ENCODE results near the gene IMP4. TPM values are rescaled to one million over a fixed set of nuclear protein-coding genes. Genes with fewer than 3 reads are reported as not detected.

IMP4 gene
- total RNA-seq, 2 experiments from 2014 or later: 81.7 to 88.1 TPM

DNA sequence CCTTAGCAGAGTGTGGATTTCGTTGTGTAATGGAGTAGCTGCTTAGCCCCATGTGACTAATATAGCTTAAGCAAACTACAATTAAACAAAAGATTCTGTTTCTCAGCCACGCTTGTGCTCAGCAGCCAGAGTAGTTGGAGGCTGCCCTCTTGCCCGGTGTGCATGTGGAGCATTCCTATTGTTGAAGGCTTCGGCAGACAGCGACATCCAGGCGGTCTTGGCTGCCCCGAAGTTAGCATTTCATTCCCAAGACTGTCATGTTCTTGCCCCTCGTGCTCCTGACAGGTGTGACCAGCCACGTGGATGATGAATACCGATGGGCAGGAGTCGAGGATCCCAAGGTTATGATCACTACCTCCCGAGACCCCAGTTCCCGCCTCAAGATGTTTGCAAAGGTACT lies 2.4 kb downstream of the IMP4 start:
- Histone ChIP-seq H3K27ac (ENCODE audit: low read depth in 1 of 2, low read length in 2 of 2) (no peak overlapping the region), H3K36me3 (ENCODE audit: insufficient read depth, low read length) (peaks cover 47% of the 10 kb centered on the region), H3K4me3 (ENCODE audit: low read length) (no peak overlapping the region), H3K4me1 (ENCODE audit: insufficient read depth, low read length) (peaks cover 34% of the 10 kb centered on the region), H3K9me3 (ENCODE audit: control insufficient read depth in 1 of 2, insufficient read depth in 1 of 2, low read length in 2 of 2) (no peaks in the 10 kb centered on the region), H3K27me3 (ENCODE audit: control insufficient read depth in 1 of 2, insufficient read depth in 2 of 2, low read length in 2 of 2) (no peaks in the 10 kb centered on the region)
- ChIA-PET CTCF (no interaction called here), POLR2A (no interaction called here)
- no peak for ATAC-seq (ENCODE audit: poor library complexity)
- peak overlapping the region; percentile 93 for H3K4me3 Mint-ChIP-seq
- no peaks in the 10 kb centered on the region for H3K27me3 Mint-ChIP-seq
- H3K27ac Mint-ChIP-seq: no peak overlapping the region
- intact Hi-C loops (cut with DNase I, micrococcal nuclease): loop anchor here in 1 of 2 experiments (10.0 kb wide), 1 partner anchor 760 kb away; the partner anchor contains the start of gene PLEKHB2
- no peak for DNase-seq
- H3K9me3 Mint-ChIP-seq: no peaks in the 10 kb centered on the region
- TF ChIP-seq, protein P1, sequence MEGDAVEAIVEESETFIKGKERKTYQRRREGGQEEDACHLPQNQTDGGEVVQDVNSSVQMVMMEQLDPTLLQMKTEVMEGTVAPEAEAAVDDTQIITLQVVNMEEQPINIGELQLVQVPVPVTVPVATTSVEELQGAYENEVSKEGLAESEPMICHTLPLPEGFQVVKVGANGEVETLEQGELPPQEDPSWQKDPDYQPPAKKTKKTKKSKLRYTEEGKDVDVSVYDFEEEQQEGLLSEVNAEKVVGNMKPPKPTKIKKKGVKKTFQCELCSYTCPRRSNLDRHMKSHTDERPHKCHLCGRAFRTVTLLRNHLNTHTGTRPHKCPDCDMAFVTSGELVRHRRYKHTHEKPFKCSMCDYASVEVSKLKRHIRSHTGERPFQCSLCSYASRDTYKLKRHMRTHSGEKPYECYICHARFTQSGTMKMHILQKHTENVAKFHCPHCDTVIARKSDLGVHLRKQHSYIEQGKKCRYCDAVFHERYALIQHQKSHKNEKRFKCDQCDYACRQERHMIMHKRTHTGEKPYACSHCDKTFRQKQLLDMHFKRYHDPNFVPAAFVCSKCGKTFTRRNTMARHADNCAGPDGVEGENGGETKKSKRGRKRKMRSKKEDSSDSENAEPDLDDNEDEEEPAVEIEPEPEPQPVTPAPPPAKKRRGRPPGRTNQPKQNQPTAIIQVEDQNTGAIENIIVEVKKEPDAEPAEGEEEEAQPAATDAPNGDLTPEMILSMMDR (IDR thresholded peaks at IDR 0.05): no peak
- peaks cover 40% of the 10 kb centered on the region for H3K4me1 Mint-ChIP-seq (ENCODE audit: low read depth)
- peaks cover 73% of the 10 kb centered on the region for H3K36me3 Mint-ChIP-seq (ENCODE audit: low read depth)

DNA sequence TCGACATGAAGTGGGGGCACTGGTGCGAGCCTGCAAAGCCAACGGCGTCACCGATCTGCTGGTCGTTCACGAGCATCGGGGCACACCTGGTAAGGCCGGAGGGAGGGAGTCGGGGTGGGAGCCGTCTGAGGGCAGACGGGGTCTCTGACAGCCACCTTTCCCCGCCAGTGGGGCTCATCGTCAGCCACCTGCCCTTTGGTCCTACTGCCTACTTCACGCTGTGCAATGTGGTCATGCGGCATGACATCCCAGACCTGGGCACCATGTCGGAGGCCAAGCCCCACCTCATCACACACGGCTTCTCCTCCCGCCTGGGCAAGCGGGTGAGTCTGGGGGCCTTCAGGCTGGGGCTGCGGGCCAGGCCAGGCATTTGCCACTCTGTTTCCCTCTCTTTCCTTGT lies 2.9 kb downstream of the IMP4 start:
- Histone ChIP-seq H3K9me3 (ENCODE audit: control insufficient read depth in 1 of 2, insufficient read depth in 1 of 2, low read length in 2 of 2) (no peaks in the 10 kb centered on the region), H3K4me1 (ENCODE audit: insufficient read depth, low read length) (peaks cover 30% of the 10 kb centered on the region), H3K27me3 (ENCODE audit: control insufficient read depth in 1 of 2, insufficient read depth in 2 of 2, low read length in 2 of 2) (no peaks in the 10 kb centered on the region), H3K36me3 (ENCODE audit: insufficient read depth, low read length) (peaks cover 42% of the 10 kb centered on the region), H3K27ac (ENCODE audit: low read depth in 1 of 2, low read length in 2 of 2) (no peak overlapping the region), H3K4me3 (ENCODE audit: low read length) (no peak overlapping the region)
- TF ChIP-seq, protein P1 (IDR thresholded peaks at IDR 0.05): no peak
- Mint-ChIP-seq H3K9me3 (no peaks in the 10 kb centered on the region), H3K4me1 (ENCODE audit: low read depth) (peaks cover 35% of the 10 kb centered on the region), H3K36me3 (ENCODE audit: low read depth) (peaks cover 67% of the 10 kb centered on the region), H3K27ac (no peak overlapping the region), H3K4me3 (peak overlapping the region; percentile 50), H3K27me3 (no peaks in the 10 kb centered on the region)
- no peak for DNase-seq
- CTCF ChIA-PET: no interaction called here
- intact Hi-C loops (cut with DNase I, micrococcal nuclease): loop anchor here in 1 of 2 experiments (10.0 kb wide), 1 partner anchor 759 kb away; the partner anchor contains the start of gene PLEKHB2
- POLR2A ChIA-PET: no interaction called here
- ATAC-seq (ENCODE audit: poor library complexity): no peak

DNA sequence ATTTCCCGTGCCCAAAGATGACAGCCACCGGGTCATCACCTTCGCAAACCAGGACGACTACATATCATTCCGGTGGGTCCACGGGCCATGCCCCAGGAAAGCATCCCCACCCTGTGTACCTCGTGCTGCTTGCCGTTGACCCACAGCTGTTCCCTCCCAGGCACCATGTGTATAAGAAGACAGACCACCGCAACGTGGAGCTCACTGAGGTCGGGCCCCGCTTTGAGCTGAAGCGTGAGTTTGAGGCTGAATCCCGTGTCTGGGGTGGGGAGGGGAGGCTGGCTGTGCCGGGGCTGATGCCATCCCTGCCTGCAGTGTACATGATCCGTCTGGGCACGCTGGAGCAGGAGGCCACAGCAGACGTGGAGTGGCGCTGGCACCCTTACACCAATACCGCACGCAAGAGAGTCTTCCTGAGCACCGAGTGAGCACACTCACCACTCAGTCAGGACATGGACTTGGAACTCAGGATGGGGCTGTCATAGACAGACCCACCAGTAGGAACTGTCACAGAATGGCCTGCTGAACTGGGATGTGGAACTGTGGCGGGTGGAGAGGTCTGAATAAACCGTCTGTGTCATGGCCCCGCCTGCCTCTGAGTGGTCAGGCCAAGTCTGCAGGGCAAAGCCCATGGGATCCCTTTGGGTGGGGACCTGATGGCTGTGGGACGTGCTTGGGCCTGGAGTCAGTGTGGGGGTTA lies 3.5 kb downstream of the IMP4 start:
- H3K27me3 Mint-ChIP-seq: no peaks in the 10 kb centered on the region
- Histone ChIP-seq H3K36me3 (ENCODE audit: insufficient read depth, low read length) (peaks cover 42% of the 10 kb centered on the region), H3K27ac (ENCODE audit: low read depth in 1 of 2, low read length in 2 of 2) (no peak overlapping the region), H3K4me1 (ENCODE audit: insufficient read depth, low read length) (peaks cover 24% of the 10 kb centered on the region), H3K4me3 (ENCODE audit: low read length) (no peak overlapping the region), H3K27me3 (ENCODE audit: control insufficient read depth in 1 of 2, insufficient read depth in 2 of 2, low read length in 2 of 2) (no peaks in the 10 kb centered on the region), H3K9me3 (ENCODE audit: control insufficient read depth in 1 of 2, insufficient read depth in 1 of 2, low read length in 2 of 2) (no peaks in the 10 kb centered on the region)
- no peaks in the 10 kb centered on the region for H3K9me3 Mint-ChIP-seq
- intact Hi-C loops (cut with DNase I, micrococcal nuclease): loop anchor here in 1 of 2 experiments (10.0 kb wide), 1 partner anchor 759 kb away; the partner anchor contains the start of gene PLEKHB2
- peaks cover 32% of the 10 kb centered on the region for H3K4me1 Mint-ChIP-seq (ENCODE audit: low read depth)
- H3K36me3 Mint-ChIP-seq (ENCODE audit: low read depth): peaks cover 65% of the 10 kb centered on the region
- DNase-seq (no peak), ATAC-seq (ENCODE audit: poor library complexity) (no peak)
- TF ChIP-seq, protein P1 (IDR thresholded peaks at IDR 0.05): no peak
- ChIA-PET CTCF (no interaction called here), POLR2A (no interaction called here)
- H3K4me3 Mint-ChIP-seq: peak overlapping the region; percentile 51
- no peak overlapping the region for H3K27ac Mint-ChIP-seq
